A673 (cell line): Measurements from ENCODE around the gene GALNT6. TPM values are rescaled to one million over a fixed set of nuclear protein-coding genes. Genes with fewer than 3 reads are reported as not detected.

Experiments used
- BruUV-seq: library from RNA; stranded (reverse); fragments of 400-500 nt; replicated peaks from 2 replicates; lab custom pipeline; 2021; lab: Mats Ljungman, UMichigan
- CTCF ChIA-PET: fragments of 300-600 bp; sonication (Branson Sonifier 250); formaldehyde crosslinking; loops from one replicate; lab custom pipeline; 2022; ENCODE audit warnings: antibody characterized with exemption; lab: Charles Lee
- POLR2A ChIA-PET: fragments of 300-600 bp; sonication (Branson Sonifier 250); formaldehyde crosslinking; loops from one replicate; lab custom pipeline; 2022; ENCODE audit warnings: antibody characterized with exemption; ENCODE audit not compliant: low non-redundant PET; lab: Charles Lee
- DNase-seq: peaks from one replicate; pipeline ENCODE4 v3.0.0-alpha.2; 2015; ENCODE audit warnings: low spot score
- H3K27ac ChIP-seq: fragments of 200-600 bp; sonication (generic); 2 replicates; pipeline ENCODE4 v1.5.1; 2016; ENCODE audit warnings: mixed run types, low read depth, mild to moderate bottlenecking, mixed read lengths, antibody characterized with exemption, low read length; ENCODE audit not compliant: poor library complexity, severe bottlenecking
- H3K27me3 ChIP-seq: fragments of 200-600 bp; sonication (generic); replicated peaks from 2 replicates; pipeline ENCODE4 v1.6.1; 2017; ENCODE audit warnings: mixed run types, low read depth, mild to moderate bottlenecking, mixed read lengths, antibody characterized with exemption, low read length; ENCODE audit not compliant: insufficient read depth, poor library complexity
- H3K36me3 ChIP-seq: fragments of 200-600 bp; sonication (generic); 2 replicates; pipeline ENCODE4 v1.6.1; 2016; ENCODE audit warnings: mixed run types, mild to moderate bottlenecking, mixed read lengths, antibody characterized with exemption, low read length; ENCODE audit not compliant: insufficient read depth, poor library complexity, severe bottlenecking
- H3K4me1 ChIP-seq: fragments of 200-600 bp; sonication (generic); 2 replicates; pipeline ENCODE4 v1.6.1; 2017; ENCODE audit warnings: mixed run types, mild to moderate bottlenecking, mixed read lengths, antibody characterized with exemption, low read length; ENCODE audit not compliant: insufficient read depth, poor library complexity, severe bottlenecking
- H3K4me3 ChIP-seq: fragments of 200-600 bp; sonication (generic); 2 replicates; pipeline ENCODE4 v1.5.1; 2016; ENCODE audit warnings: low read depth, mixed run types, mild to moderate bottlenecking, mixed read lengths, low read length; ENCODE audit not compliant: poor library complexity, severe bottlenecking
- H3K9me3 ChIP-seq: fragments of 200-600 bp; sonication (generic); 2 replicates; pipeline ENCODE4 v1.6.1; 2016; ENCODE audit warnings: mixed run types, low read depth, mild to moderate bottlenecking, mixed read lengths, antibody characterized with exemption, low read length; ENCODE audit not compliant: poor library complexity, severe bottlenecking
- EZH2 ChIP-seq: fragments of 200-600 bp; sonication (generic); IDR thresholded peaks from 2 replicates; pipeline ENCODE4 v1.6.1; 2017; ENCODE audit warnings: borderline replicate concordance, low read depth, mild to moderate bottlenecking, mixed read lengths, antibody characterized with exemption, low read length; ENCODE audit not compliant: poor library complexity, severe bottlenecking
- intact Hi-C: fragments of 100-400 bp; cut with micrococcal nuclease; formaldehyde crosslinking; loops from one replicate; pipeline ENCODE4 v1.10.0; 2022; ENCODE audit not compliant: unreplicated experiment
- total RNA-seq: library from RNA; stranded (reverse); gene quantifications from 2 replicates; pipeline ENCODE4 v1.2.3, GENCODE V29; 2021
- TF ChIP-seq, protein P1 (sequence below): fragments of 300-800, 200-600 bp; sonication (generic); conservative IDR thresholded peaks from 2 replicates; pipeline ENCODE4 v1.5.1; 2017; ENCODE audit warnings: low read depth, mild to moderate bottlenecking, antibody characterized with exemption, low read length, moderate library complexity, mixed read lengths

GALNT6 gene
- total RNA-seq, 1 experiment from 2014 or later: 0.26 TPM

GRCh38 chr12:51330186-51330585 is 61.0 kb downstream of the GALNT6 start:
- no peak for DNase-seq
- intact Hi-C loops: no loop called here
- ChIA-PET POLR2A (interaction anchor here (0.7 kb wide), 1 partner anchor 26 kb away, joined by 7 read pairs; no protein-coding TSS in a partner anchor), CTCF (interaction anchor here (0.5 kb wide), 1 partner anchor 54 kb away, joined by 4 read pairs; no protein-coding TSS in a partner anchor)
- H3K9me3 ChIP-seq: no peaks in the 10 kb centered on the region
- TF ChIP-seq, protein P1, sequence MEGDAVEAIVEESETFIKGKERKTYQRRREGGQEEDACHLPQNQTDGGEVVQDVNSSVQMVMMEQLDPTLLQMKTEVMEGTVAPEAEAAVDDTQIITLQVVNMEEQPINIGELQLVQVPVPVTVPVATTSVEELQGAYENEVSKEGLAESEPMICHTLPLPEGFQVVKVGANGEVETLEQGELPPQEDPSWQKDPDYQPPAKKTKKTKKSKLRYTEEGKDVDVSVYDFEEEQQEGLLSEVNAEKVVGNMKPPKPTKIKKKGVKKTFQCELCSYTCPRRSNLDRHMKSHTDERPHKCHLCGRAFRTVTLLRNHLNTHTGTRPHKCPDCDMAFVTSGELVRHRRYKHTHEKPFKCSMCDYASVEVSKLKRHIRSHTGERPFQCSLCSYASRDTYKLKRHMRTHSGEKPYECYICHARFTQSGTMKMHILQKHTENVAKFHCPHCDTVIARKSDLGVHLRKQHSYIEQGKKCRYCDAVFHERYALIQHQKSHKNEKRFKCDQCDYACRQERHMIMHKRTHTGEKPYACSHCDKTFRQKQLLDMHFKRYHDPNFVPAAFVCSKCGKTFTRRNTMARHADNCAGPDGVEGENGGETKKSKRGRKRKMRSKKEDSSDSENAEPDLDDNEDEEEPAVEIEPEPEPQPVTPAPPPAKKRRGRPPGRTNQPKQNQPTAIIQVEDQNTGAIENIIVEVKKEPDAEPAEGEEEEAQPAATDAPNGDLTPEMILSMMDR: no peak
- TF ChIP-seq EZH2: no peak
- no peak overlapping the region for H3K4me3 ChIP-seq
- no peak overlapping the region for H3K27ac ChIP-seq
- no TSS peak for BruUV-seq
- H3K27me3 ChIP-seq: no peaks in the 10 kb centered on the region
- no peaks in the 10 kb centered on the region for H3K36me3 ChIP-seq
- no peaks in the 10 kb centered on the region for H3K4me1 ChIP-seq

- H3K36me3 ChIP-seq: no peaks in the 10 kb centered on the region
- no peaks in the 10 kb centered on the region for H3K9me3 ChIP-seq
- CTCF ChIA-PET: interaction anchor here (0.5 kb wide), 1 partner anchor 54 kb away, joined by 4 read pairs; no protein-coding TSS in a partner anchor
- no peaks in the 10 kb centered on the region for H3K27me3 ChIP-seq
- H3K4me3 ChIP-seq: no peak overlapping the region
- POLR2A ChIA-PET: interaction anchor here (0.7 kb wide), 1 partner anchor 26 kb away, joined by 7 read pairs; no protein-coding TSS in a partner anchor
- H3K27ac ChIP-seq: no peak overlapping the region
- intact Hi-C loops: no loop called here
- no TSS peak for BruUV-seq
- H3K4me1 ChIP-seq: no peaks in the 10 kb centered on the region
- no peak for TF ChIP-seq EZH2
- TF ChIP-seq, protein P1: no peak
- DNase-seq: no peak
Observed at GRCh38 chr12:51329742-51330141, 61.5 kb downstream of the GALNT6 start.

GRCh38 chr12:51328587-51328986 is 62.6 kb downstream of the GALNT6 start:
- no peak for TF ChIP-seq EZH2
- TF ChIP-seq, protein P1: no peak
- BruUV-seq: no TSS peak
- Histone ChIP-seq H3K36me3 (no peaks in the 10 kb centered on the region), H3K4me1 (no peaks in the 10 kb centered on the region), H3K27ac (no peak overlapping the region), H3K9me3 (no peaks in the 10 kb centered on the region), H3K4me3 (no peak overlapping the region), H3K27me3 (no peaks in the 10 kb centered on the region)
- intact Hi-C loops: no loop called here
- ChIA-PET CTCF (no interaction called here), POLR2A (no interaction called here)
- no peak for DNase-seq
